NCI-H2171 (cell line): ENCODE data around the gene TCL1B.
"Not testable (repeated sequence)": the region's sequence is repeated elsewhere in the genome, so short reads cannot be mapped to it uniquely, and the experiment has no call there.

Source experiments
- DNase-seq: peaks from one replicate; lab custom pipeline; 2025; lab: John Stamatoyannopoulos, UW

TCL1B gene

GRCh38 chr14:95703805-95704204 lies 17.6 kb downstream of the TCL1B start:
- DNase-seq: no peak

- DNase-seq: no peak
These were observed 19.3 kb downstream of the TCL1B start for GRCh38 chr14:95705518-95705917.

GRCh38 chr14:95707327-95707726 lies 21.1 kb downstream of the TCL1B start:
- no peak for DNase-seq

GRCh38 chr14:95710106-95710505 lies 23.9 kb downstream of the TCL1B start:
- no peak for DNase-seq

- no peak for DNase-seq
These were observed 25.4 kb downstream of the TCL1B start for GRCh38 chr14:95711476-95712176.

- DNase-seq: no peak
These were observed 26.2 kb downstream of the TCL1B start for GRCh38 chr14:95712398-95712797.

GRCh38 chr14:95713596-95714371 lies 27.6 kb downstream of the TCL1B start, which contains the start of gene TCL1A:
Gene TCL1A (minus strand): TSS chr14:95714125. CDS start chr14:95714066, 59 bp downstream.
- DNase-seq: no peak

- no peak for DNase-seq
These were observed 36.4 kb downstream of the TCL1B start for GRCh38 chr14:95722525-95723190.

GRCh38 chr14:95725685-95726336 lies 39.6 kb downstream of the TCL1B start:
- no peak for DNase-seq

GRCh38 chr14:95727056-95727700 lies 41.0 kb downstream of the TCL1B start:
- DNase-seq: no peak

- not testable (repeated sequence) for DNase-seq
These were observed 43.3 kb downstream of the TCL1B start for GRCh38 chr14:95729402-95730028.

GRCh38 chr14:95730126-95730525 lies 43.9 kb downstream of the TCL1B start:
- no peak for DNase-seq

- DNase-seq: no peak
These were observed 47.0 kb downstream of the TCL1B start for GRCh38 chr14:95733212-95733611.

- DNase-seq: no peak
These were observed 53.1 kb downstream of the TCL1B start for GRCh38 chr14:95739356-95739755.

GRCh38 chr14:95741038-95741490 lies 54.8 kb downstream of the TCL1B start:
- DNase-seq: no peak

- no peak for DNase-seq
These were observed 55.6 kb downstream of the TCL1B start for GRCh38 chr14:95741781-95742180.
